Activated naive CD8-positive, alpha-beta T cell (primary cell): Measurements from ENCODE around the gene ELL.
A peak's percentile ranks its signal among the peaks of the same experiment; 100 is the strongest.

Source experiments
- H3K27ac Mint-ChIP-seq: one replicate; pipeline ENCODE4 v1.8.0; 2021; ENCODE audit warnings: mixed read lengths
- H3K27me3 Mint-ChIP-seq: one replicate; pipeline ENCODE4 v1.8.0; 2021; ENCODE audit warnings: mixed read lengths
- H3K36me3 Mint-ChIP-seq: one replicate; pipeline ENCODE4 v1.8.0; 2021; ENCODE audit warnings: mixed read lengths
- H3K4me1 Mint-ChIP-seq: one replicate; pipeline ENCODE4 v1.8.0; 2021; ENCODE audit warnings: low read depth, mixed read lengths
- H3K4me3 Mint-ChIP-seq: one replicate; pipeline ENCODE4 v1.8.0; 2021; ENCODE audit warnings: mild to moderate bottlenecking, mixed read lengths
- H3K9me3 Mint-ChIP-seq: one replicate; pipeline ENCODE4 v1.8.0; 2021; ENCODE audit warnings: low read depth, mixed read lengths

ELL gene

DNA sequence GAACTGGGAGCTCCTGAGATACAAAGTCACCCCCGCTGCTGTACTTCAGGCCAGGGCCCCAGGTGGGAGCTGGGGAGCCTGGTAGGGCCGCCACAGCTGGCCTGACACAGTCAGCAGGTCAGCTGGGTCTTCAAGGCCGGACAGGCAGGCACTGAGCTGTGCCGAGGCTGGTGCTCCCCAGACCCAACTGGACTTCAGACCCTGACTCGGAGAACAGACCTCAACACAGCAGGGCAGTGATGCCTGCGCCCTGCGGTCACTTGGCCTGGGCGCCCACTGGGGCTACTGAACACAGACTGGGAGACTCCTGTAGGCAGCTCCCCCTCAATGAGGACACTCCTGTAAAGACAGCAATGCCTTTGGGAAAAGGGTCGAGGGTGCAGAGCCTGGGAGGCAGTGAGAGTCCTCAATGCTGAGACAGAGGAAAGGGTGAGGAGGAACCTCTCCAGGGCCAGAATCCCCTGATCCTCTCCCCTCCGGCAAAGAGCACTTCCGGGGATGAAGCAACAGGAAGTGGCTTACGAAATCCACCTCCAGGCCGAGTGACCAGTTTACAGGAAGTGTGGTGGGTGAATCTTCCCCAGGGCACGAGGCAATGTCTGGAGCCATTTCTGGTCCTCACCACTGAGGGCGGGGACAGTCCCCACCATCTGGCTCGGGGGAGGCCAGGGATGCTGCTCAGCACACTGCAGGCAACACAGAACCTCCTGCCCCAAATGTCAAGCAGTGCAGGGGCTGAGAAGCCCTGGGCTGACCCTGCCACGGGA is 43.1 kb downstream of the ELL start:
- Mint-ChIP-seq H3K36me3 (no peaks in the 10 kb centered on the region), H3K9me3 (no peaks in the 10 kb centered on the region), H3K27me3 (no peaks in the 10 kb centered on the region), H3K4me1 (peaks cover 58% of the 10 kb centered on the region), H3K27ac (peak overlapping the region; percentile 89), H3K4me3 (peak overlapping the region; percentile 71)

DNA sequence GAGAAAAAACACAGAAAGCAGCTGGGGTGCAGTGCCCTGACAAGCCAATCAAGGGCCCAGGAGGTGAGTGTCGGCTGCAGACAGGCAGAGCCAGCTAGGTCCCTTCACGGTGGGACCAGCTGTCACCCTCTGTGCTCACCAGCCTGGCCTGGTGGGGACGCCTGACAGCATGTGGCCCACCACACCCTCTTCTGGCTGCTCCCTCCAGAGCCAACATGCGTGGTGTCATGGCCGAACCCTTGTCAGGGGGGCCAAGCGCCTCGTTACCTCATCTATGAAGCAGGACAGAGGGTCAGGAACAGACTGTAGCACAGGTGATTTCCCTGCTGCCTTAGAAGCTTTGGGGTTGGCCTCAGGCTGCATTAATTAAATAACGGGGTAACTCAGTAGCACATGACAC is 43.9 kb downstream of the ELL start:
- Mint-ChIP-seq H3K27ac (peak overlapping the region; percentile 89), H3K27me3 (no peaks in the 10 kb centered on the region), H3K9me3 (no peaks in the 10 kb centered on the region), H3K4me1 (peaks cover 57% of the 10 kb centered on the region), H3K4me3 (no peak overlapping the region), H3K36me3 (no peaks in the 10 kb centered on the region)

GRCh38 chr19:18477042-18477779 is 44.7 kb downstream of the ELL start:
- Mint-ChIP-seq H3K4me3 (no peak overlapping the region), H3K4me1 (peaks cover 56% of the 10 kb centered on the region)

DNA sequence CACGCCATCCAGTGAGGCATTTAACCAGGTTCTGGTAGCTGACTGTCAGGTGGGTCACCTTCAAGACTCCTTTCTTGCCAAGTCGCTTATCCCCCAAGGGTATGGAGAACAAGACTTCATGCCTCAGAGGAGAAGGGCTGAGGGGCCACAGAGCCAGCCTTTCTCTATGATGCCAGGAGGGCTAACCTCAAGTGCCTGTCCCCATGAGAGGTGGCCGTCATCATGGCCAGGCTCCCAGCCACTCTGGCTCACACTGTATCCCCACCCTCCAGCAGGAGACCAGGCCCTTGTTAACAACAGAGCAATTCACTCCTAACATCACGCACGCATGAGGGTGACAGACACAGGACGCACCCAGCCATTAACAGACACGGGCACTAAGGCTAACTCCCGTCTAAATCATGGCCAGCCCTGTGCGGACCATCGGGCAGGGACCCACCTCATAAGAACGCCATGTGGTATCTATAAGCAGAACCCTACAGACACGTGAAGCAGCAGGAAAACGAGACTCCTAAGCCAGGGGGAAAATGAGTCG is 45.3 kb downstream of the ELL start:
- no peak overlapping the region for H3K4me3 Mint-ChIP-seq
- H3K27ac Mint-ChIP-seq: peak overlapping the region; percentile 89
- H3K36me3 Mint-ChIP-seq: no peaks in the 10 kb centered on the region
- H3K27me3 Mint-ChIP-seq: no peaks in the 10 kb centered on the region
- H3K9me3 Mint-ChIP-seq: no peaks in the 10 kb centered on the region
- peaks cover 55% of the 10 kb centered on the region for H3K4me1 Mint-ChIP-seq

More at GRCh38 chr19:18477042-18477779, 44.7 kb downstream of the ELL start:
- Mint-ChIP-seq H3K27me3 (no peaks in the 10 kb centered on the region), H3K27ac (peak overlapping the region; percentile 89), H3K36me3 (no peaks in the 10 kb centered on the region), H3K9me3 (no peaks in the 10 kb centered on the region)

- Mint-ChIP-seq H3K9me3 (no peaks in the 10 kb centered on the region), H3K4me3 (no peak overlapping the region), H3K27ac (peak overlapping the region; percentile 58), H3K27me3 (no peaks in the 10 kb centered on the region), H3K36me3 (no peaks in the 10 kb centered on the region), H3K4me1 (peaks cover 49% of the 10 kb centered on the region)
Measured at GRCh38 chr19:18475762-18476331, 46.0 kb downstream of the ELL start.

DNA sequence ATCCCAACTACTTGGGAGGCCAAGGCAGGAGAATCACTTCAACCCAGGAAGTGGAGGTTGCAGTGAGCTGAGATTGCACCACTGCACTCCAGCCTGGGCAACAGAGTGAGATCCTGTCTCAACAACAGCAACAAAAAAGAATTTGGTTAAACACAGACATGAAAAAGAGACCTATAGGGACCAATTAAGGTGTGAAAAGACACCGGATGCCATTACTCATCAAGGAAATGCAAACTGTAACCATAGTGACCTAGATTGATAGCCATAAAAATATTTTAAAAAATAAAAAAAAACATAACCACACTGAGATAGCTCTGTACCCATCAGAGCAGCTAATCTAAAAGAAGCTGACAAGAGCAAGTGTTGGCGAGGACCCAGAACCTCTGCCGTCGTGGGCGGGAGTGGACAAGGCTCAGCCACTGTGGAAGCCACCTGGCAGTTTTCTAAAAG is 46.8 kb downstream of the ELL start:
- Mint-ChIP-seq H3K36me3 (no peaks in the 10 kb centered on the region), H3K4me3 (no peak overlapping the region), H3K9me3 (no peaks in the 10 kb centered on the region), H3K4me1 (peaks cover 44% of the 10 kb centered on the region), H3K27me3 (no peaks in the 10 kb centered on the region), H3K27ac (no peak overlapping the region)

DNA sequence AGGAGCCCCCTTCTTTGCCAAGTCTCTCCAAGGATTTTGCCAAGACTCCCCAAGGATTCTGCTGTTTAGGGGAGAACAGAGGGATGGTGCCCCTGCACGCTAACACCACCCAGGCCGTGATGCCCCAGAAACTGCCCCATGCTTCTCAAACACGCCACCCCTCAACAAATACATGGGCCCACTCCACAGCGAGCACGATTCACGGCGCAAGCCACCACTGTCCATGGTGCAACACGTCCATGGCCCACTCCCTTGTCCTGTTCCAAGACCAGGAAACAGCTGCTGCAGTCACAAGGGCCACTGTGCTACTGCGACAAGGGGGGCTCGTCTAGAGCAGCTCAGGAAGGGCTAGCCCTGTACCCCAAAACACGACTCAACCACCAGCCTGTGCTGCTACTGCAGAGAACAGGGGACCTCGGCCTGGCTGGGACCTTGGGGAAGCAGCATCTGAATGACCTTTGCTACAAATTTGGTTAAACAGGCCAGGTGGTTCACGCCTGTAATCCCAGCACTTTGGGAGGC is 47.4 kb downstream of the ELL start:
- Mint-ChIP-seq H3K27ac (no peak overlapping the region), H3K4me3 (no peak overlapping the region)

DNA sequence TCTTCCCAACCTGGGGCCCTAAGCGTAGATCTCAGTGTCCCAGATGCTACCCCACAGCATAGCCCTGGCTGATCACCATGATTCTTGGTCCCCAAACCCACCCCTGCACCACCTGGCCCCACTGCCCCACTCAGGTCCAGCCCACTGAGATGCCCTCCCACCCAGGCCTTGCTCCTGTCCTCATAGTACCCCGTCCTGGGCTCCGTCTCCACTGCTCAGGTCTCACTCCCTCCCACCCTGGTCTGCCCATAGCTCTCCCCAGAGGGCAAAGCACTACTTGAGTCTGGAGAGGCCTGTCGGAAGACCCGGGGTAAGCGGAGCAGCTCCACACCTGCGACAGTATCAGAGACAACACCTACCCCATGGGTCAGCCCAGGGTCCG is 48.2 kb downstream of the ELL start:
- no peaks in the 10 kb centered on the region for H3K9me3 Mint-ChIP-seq
- H3K4me3 Mint-ChIP-seq: no peak overlapping the region
- H3K27me3 Mint-ChIP-seq: no peaks in the 10 kb centered on the region
- no peaks in the 10 kb centered on the region for H3K36me3 Mint-ChIP-seq
- H3K4me1 Mint-ChIP-seq: peaks cover 32% of the 10 kb centered on the region
- no peak overlapping the region for H3K27ac Mint-ChIP-seq

More for the DNA sequence above, 47.4 kb downstream of the ELL start:
- H3K9me3 Mint-ChIP-seq: no peaks in the 10 kb centered on the region
- H3K4me1 Mint-ChIP-seq: peaks cover 39% of the 10 kb centered on the region
- no peaks in the 10 kb centered on the region for H3K36me3 Mint-ChIP-seq
- H3K27me3 Mint-ChIP-seq: no peaks in the 10 kb centered on the region

GRCh38 chr19:18473003-18473705 is 48.7 kb downstream of the ELL start:
- Mint-ChIP-seq H3K36me3 (no peaks in the 10 kb centered on the region), H3K9me3 (no peaks in the 10 kb centered on the region), H3K27me3 (no peaks in the 10 kb centered on the region), H3K4me3 (no peak overlapping the region), H3K4me1 (peaks cover 30% of the 10 kb centered on the region), H3K27ac (no peak overlapping the region)

DNA sequence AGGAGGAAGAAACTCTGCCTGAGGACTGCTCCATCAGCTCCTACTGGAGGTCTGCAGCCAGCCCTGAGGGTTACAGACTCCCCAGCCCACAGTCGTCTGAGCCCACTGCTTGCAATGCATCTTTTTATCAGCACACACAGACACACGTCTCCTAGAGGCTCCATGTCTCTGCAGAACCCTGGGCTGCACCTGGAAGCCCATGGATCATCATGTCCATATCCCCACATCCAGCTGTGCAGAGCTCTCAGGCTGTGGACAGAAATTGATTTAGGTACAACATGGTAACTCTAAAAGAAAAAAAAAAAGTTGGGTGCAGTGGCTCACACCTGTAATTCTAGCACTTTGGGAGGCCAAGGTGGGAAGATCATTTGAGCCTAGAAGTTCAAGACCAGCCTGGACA is 51.1 kb downstream of the ELL start:
- Mint-ChIP-seq H3K4me1 (peaks cover 16% of the 10 kb centered on the region), H3K9me3 (no peaks in the 10 kb centered on the region), H3K27me3 (no peaks in the 10 kb centered on the region), H3K36me3 (no peaks in the 10 kb centered on the region), H3K27ac (no peak overlapping the region), H3K4me3 (no peak overlapping the region)

DNA sequence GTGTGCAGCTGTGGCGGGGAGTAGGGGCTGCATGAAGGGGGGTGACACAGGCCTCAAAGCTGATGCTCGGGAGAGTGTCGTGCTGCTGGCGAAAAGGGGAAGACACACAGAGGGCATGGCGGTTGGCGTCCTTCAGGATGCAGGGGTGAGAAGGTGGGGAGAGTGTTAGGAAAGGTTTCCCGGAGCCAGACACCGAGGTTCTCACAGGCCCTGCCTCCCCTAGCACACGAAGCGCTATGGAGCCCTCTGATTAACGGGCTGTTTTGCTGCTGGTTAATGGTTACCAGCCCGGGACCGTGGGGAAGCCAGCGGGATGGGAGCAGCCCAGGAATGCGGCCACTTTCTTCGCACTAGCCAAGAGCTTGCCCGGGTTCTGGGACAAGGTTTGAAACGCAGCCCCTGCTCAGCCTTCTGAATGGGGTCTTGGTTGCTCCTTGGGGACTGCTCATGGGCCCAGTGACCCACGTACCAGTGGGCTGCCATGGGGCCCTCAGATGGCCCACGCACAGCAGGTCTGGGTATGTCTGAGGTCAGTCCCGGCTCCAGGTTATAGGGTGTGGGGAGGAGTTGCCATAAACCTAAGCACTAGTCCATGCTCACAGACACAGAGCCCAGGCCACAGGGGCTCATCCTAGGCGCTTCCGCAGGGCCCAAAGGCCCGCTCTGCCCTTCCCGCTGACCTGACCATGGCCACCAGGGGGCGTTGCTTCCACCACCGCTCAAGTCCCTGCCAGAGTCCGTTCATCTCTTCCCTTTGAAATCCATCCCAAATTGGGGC is 52.6 kb downstream of the ELL start:
- Mint-ChIP-seq H3K27ac (no peak overlapping the region), H3K4me3 (no peak overlapping the region), H3K4me1 (peaks cover 8% of the 10 kb centered on the region), H3K9me3 (no peaks in the 10 kb centered on the region), H3K36me3 (no peaks in the 10 kb centered on the region), H3K27me3 (no peaks in the 10 kb centered on the region)

DNA sequence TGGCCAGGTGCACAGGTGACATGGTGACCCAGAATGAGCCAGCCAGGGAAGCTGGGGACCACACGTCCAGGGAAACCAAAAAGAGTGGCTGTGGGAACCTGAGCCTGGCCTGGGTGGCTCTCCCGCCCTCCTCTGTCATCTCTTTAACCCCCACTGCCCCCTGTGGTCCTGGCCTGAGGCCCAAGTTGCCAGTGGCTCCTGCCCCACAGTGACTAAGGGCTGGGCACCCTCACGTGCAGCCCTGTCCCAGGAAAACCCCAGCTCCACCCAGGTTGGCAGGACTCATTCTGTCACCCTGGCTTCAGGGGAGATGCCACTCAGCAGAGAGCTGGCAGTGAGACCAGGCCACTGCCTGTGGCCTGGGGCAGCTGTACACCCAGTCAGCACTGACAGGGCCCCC is 53.4 kb downstream of the ELL start:
- Mint-ChIP-seq H3K36me3 (no peaks in the 10 kb centered on the region), H3K27me3 (no peaks in the 10 kb centered on the region), H3K9me3 (no peaks in the 10 kb centered on the region), H3K4me1 (peaks cover 8% of the 10 kb centered on the region), H3K27ac (no peak overlapping the region), H3K4me3 (no peak overlapping the region)

GRCh38 chr19:18467978-18468377 is 53.9 kb downstream of the ELL start:
- Mint-ChIP-seq H3K27me3 (no peaks in the 10 kb centered on the region), H3K9me3 (no peaks in the 10 kb centered on the region), H3K27ac (no peak overlapping the region), H3K4me3 (no peak overlapping the region), H3K36me3 (no peaks in the 10 kb centered on the region), H3K4me1 (peaks cover 8% of the 10 kb centered on the region)

GRCh38 chr19:18466354-18466753 is 55.5 kb downstream of the ELL start:
- Mint-ChIP-seq H3K9me3 (no peaks in the 10 kb centered on the region), H3K27ac (no peak overlapping the region), H3K4me3 (no peak overlapping the region), H3K36me3 (no peaks in the 10 kb centered on the region), H3K27me3 (no peaks in the 10 kb centered on the region), H3K4me1 (peaks cover 11% of the 10 kb centered on the region)
